Hepatocyte (in vitro differentiated cells): ENCODE data around the gene MME.

Source experiments
- CTCF ChIP-seq: fragments of 200-600 bp; sonication (generic); IDR thresholded peaks from 2 replicates; pipeline ENCODE4 v1.5.1; 2016; ENCODE audit warnings: antibody characterized with exemption, mild to moderate bottlenecking; ENCODE audit not compliant: poor library complexity
- EZH2 ChIP-seq: fragments of 200-600 bp; sonication (generic); IDR thresholded peaks from 2 replicates; pipeline ENCODE4 v1.6.1; 2016; ENCODE audit warnings: antibody characterized with exemption, mild to moderate bottlenecking, borderline replicate concordance
- EZH2phosphoT487 ChIP-seq: fragments of 200-600 bp; sonication (generic); IDR thresholded peaks from one replicate; pipeline ENCODE4 v1.6.1; 2018; ENCODE audit warnings: antibody characterized with exemption, mild to moderate bottlenecking, low read depth, moderate library complexity; ENCODE audit not compliant: unreplicated experiment, severe bottlenecking

GRCh38 chr3:155169197-155169596, 89.1 kb downstream of the MME start:
- TF ChIP-seq CTCF, result no peak
- TF ChIP-seq EZH2phosphoT487, result no peak
- no peak for TF ChIP-seq EZH2
